Measurements from ENCODE around the gene IGFBP4.

DNA sequence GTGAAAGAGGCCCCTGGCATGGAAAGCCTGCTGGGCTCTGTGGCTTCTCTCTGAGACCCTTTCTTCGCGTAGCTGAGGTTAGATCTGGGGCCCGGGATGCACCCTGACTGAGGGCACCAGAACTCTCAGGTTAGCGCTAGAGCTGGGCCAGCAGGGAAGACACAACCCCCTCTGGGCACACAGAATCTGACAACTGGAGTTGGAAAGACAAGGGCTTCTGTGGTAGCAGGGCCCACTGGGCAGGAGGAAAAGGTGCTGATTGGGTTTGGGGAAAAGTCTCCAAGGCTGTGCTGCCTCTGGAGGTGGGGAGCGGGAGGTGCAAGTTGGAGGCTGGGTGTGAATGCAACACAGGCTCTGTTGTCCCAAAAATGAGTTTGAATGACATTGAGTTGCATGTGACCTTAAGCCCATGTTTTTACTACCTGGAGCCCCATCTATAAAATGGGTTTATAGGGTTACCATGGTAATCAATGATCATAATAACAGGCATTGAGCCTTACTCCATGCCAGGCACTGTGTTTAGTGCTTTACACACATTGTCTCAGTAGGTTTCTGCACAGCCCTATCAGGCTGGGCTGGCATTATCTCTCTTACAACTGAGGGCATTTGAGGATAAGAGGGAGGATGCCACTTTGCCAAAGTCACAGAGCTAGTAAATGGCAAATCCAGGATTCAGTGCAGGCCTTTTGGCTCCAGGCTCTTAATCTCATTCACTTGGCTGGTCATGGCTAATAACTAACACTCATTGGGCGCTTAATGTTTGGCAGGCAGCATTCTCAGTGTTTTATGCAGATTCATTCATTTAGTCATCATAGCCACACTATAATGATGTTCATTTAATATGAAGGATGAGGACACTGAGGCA lies 9.5 kb upstream of the IGFBP4 start:
- no peak for TF ChIP-seq POLR2AphosphoS5 (IDR thresholded peaks at IDR 0.05; ENCODE audit: low read depth, low read length)
- TF ChIP-seq POLR2A (IDR thresholded peaks at IDR 0.05; ENCODE audit: low read depth, low read length), result no peak

All from GM12892 (cell line).